Left lobe of liver (tissue), 1 donor: ENCODE measurements around the gene C19orf47. TPM values are rescaled to one million over a fixed set of nuclear protein-coding genes. Genes with fewer than 3 reads are reported as not detected.

ENCODE experiments used
- total RNA-seq: library from RNA; stranded (reverse); gene quantifications from one replicate; pipeline ENCODE4 v1.2.1, GENCODE V29; 2021
- donor health status: DM: no; HTN: yes; CAD: no.

The C19orf47 gene
- total RNA-seq, 1 donor from 2014 or later: 6.7 TPM

Other genes starting within 250 kb of the C19orf47 start
- gene MAP3K10, start 157.0 kb downstream of the C19orf47 start, total RNA-seq: 7.7 TPM
- not detected for gene TTC9B, start 130.0 kb downstream of the C19orf47 start, total RNA-seq
- gene CCNP, start 121.7 kb downstream of the C19orf47 start, total RNA-seq: 3.8 TPM
- 140 TPM for gene AKT2, start 63.1 kb downstream of the C19orf47 start, total RNA-seq
- 104 TPM for gene PLD3, start 298 bp upstream of the C19orf47 start, total RNA-seq
- not detected for gene HIPK4, start 41.8 kb upstream of the C19orf47 start, total RNA-seq
- gene PRX, start 65.0 kb upstream of the C19orf47 start, total RNA-seq: 0.70 TPM
- 4.7 TPM for gene SERTAD1, start 77.6 kb upstream of the C19orf47 start, total RNA-seq
- 11.9 TPM for gene SERTAD3, start 95.9 kb upstream of the C19orf47 start, total RNA-seq
- gene BLVRB, start 117.3 kb upstream of the C19orf47 start, total RNA-seq: 149 TPM
- gene SPTBN4, start 118.6 kb upstream of the C19orf47 start, total RNA-seq: 1.2 TPM
- 15.2 TPM for gene SHKBP1, start 228.5 kb upstream of the C19orf47 start, total RNA-seq